Stimulated activated CD4-positive, alpha-beta T cell treated with anti-CD3 and anti-CD28 coated beads, Interleukin-1b, Interleukin-23, amount 100 ng/mL, for 48 hours (primary cell): ENCODE results near the gene KLK8.
"Not testable (repeated sequence)": the region's sequence is repeated elsewhere in the genome, so short reads cannot be mapped to it uniquely, and the experiment has no call there.

Experiments used
- DNase-seq: peaks from one replicate; pipeline ENCODE4 v3.0.0-alpha.2; 2020

Gene KLK8

DNA sequence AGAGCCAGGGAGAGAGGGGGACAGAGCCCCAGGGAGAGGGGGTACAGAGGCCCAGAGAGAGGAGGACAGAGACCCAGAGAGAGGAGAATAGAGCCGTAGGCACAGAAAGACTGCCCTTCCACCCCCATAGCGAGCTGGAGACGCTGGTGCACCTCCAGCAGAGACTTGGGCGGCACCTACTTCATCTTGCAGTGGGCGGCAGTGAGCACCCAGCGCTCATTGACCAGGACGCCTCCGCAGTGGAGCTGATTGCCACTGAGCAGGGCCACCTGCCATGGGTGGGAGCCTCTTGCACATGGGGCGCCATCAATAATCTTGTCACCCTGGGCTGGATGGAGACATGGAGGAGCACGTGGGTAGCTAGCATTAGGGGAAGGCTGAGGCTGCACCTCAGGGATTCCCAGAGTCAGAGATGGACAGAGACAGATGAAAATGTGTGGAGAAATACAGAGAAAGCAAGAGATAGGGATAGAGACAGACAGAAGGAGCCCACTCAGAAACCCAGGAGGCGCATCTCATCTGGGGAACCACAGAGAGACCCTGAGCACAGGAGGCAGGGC is 19.7 kb downstream of the KLK8 start:
- DNase-seq = no peak

GRCh38 chr19:50980208-50980607 is 21.2 kb downstream of the KLK8 start:
- no peak for DNase-seq

DNA sequence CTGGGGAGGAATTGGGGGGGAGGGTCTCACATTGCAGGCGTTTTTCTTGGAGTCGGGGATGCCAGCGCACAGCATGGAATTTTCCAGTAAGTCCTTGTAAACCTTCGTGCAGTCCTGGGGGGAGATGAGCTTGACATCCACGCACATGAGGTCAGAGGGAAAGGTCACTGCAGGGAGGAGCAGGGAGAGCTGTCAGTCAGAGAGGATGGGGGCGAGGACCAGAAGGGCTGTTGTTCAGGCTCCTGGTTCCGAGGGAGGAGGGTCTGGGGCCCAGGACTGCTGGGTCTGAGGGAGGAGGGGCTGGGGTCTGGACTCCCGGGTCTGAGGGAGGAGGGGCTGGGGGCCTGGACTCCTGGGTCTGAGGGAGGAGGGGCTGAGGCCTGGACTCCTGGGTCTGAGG is 21.6 kb downstream of the KLK8 start:
- no peak for DNase-seq

DNA sequence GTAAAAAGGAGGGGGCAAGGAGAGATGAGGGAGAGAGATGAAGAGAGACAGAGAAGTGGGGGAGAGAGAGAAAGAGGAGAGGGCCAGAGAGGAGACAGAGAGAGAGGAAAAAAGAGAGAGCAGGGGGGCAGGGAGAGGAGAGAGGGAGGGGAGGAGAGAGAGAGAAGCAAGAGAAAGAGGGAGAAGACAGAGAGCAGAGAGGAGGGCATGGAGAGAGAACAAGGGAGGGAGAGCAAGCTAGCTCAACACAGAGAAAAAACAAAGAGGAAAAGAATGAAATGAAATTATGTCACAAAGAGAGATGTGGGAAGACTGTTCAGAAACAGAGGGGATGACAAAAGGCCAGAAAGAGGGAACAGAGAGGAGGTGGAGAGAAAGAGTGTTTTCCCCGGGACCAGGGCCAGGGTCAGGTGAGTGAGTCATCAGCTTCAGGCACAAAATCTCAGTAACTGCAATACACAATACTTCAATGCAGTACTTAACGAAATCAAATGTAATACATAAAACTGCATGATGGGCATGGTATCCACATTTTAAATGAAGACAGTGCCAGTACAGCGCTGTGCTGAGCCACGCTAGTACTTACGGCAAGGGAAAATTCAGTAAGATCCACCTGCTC is 22.5 kb downstream of the KLK8 start:
- no peak for DNase-seq

- DNase-seq = no peak
Observed at GRCh38 chr19:50977626-50978025, 23.8 kb downstream of the KLK8 start.

GRCh38 chr19:50975766-50976165 is 25.6 kb downstream of the KLK8 start:
- DNase-seq = no peak

GRCh38 chr19:50974702-50975556 is 26.5 kb downstream of the KLK8 start:
- DNase-seq = no peak

DNA sequence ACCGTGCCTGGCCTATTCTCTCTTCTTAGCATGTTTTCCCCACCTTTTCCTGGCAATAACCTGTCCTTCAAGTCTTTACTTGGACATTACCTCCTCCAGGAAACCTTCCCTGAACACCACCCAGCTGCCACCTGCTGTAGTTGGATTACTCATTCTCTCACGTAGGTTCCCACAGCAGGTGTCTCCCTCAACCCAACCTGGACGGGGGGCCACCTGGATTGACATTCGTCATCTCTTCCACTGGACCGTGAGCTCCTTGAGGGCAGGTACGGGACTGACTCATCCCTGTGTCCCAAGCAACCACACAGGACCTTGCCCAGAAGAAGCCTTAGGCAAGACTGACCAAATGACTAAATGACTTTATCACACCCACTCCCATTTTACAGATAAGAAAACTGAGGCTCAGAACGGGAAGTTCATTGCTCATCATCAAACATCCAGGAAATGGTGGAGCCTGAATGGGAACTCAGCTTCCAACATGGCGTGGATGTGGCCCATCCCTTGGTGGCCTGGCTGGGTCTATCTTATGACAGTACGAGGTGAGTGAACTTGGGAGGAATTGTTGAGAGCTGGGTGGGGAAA is 28.5 kb downstream of the KLK8 start:
- DNase-seq = no peak

DNA sequence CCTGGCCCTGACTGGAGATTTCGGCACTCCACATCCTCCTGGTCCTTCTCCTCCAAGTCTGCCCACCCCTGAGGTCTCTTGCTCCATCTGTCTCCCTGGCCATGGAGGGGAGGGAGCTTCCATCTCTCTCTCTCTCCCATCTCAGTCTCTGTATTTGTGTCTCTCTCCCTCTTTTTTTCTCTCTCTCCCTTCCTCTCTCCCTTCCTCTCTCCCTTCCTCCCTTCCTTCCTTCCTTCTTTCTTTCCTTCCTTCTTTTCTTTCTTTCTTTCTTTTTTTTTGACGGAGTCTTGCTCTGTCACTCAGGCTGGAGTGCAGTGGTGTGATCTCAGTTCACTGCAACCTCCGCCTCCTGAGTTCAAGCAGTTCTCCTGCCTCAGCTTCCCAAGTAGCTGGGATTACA is 31.6 kb downstream of the KLK8 start:
- DNase-seq = not testable (repeated sequence)

GRCh38 chr19:50969413-50969760 is 32.0 kb downstream of the KLK8 start, which contains the start of gene KLK6:
Gene KLK6 (minus strand): TSS chr19:50969591. CDS start chr19:50968104, 1,487 bp downstream.
- DNase-seq = no peak

- no peak for DNase-seq
Observed at GRCh38 chr19:50968716-50969412, 32.5 kb downstream of the KLK8 start.

DNA sequence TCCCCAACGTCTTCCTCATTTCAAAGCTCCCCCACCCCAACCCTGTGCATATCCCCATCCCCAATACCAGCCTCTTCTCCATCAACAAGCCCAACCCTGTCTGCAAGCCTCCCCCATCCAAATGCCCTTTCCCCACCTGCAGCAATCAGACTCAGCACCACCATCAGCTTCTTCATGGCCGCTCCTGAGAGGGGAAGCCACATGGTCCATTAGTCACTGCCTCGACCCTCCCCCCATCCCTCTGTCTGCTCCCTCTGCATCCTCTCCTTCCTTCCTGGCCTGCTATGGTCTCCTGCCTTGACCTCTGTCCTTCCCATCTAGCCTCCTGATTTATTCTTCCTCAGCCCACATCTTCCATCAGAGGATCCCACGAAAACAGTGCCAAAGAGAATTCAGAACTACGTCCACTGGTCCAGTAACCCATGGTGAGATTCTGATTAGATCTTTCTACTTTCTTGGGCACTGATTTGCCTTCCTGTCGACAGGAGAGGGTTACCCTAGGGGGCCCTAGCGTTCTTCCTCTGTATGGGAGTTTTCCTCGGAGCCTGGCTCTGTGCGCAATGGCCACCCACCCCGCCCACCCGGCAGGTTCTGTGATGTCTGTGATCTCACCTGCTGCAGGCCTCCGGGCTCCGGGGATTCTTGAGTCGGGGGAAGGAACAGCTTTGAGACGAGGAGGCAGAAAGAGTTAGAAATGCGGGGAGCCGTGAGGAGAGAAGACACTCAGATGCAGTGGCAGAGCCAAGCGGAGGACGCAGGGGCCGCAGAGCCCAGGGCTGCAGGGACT is 33.3 kb downstream of the KLK8 start:
- no peak for DNase-seq

DNA sequence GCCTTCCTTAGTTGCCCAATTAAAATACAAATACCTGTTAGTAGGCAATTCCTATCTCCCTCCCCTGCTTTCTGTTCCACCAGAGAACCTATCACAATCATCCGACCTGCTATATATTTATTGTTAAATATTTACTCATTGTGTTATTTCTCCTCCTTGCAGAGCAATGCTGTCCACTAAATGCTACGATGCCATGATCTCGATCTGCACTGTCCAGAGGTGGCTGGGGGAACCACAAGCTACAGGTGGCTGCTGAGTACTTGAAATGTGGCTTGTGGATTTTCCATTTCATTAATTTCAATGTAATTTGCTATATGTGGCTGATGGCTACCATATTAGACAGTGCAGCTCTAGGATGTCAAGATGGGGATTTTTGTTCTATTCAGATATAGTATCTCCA is 37.1 kb downstream of the KLK8 start:
- DNase-seq = no peak

DNA sequence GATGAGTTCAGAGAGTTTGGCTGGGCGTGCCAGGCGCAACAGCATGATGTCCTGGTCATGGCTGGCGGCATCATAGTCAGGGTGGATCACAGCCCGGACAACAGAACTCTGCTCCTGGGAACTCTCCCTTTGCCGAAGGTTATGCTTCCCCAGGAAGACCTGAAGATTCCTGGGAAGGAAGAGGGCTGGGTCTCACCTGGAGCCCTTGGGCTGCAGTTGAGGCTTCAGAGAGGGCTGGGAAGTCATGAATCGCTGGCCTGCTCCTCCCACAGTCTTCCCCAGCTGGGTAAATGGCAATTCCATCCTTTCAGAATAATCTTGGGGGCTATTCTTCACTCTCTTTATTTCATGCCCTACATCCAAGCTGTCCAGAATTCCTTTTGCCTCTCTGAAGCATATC is 38.0 kb downstream of the KLK8 start:
- DNase-seq = no peak

DNA sequence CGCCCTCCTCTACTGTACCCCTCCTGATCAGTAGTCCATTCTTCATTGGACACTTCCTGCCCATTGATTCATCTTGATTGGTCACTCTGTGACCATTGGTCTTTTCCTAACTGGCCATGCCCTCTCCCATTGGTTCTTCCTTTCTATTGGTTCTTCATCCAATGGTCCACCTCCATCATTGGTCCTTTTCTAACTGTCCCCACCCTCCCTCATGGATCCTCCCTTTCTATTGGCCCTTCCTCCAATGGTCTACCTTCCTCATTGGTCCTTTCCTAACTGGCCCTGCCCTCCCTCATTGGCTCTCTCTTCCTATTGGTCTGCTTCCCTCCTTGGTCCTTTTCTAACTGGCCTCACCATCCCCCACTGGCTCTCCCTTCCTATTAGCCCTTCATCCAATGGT is 39.2 kb downstream of the KLK8 start:
- DNase-seq = no peak

GRCh38 chr19:50959731-50960500 is 41.5 kb downstream of the KLK8 start:
- DNase-seq = no peak

DNA sequence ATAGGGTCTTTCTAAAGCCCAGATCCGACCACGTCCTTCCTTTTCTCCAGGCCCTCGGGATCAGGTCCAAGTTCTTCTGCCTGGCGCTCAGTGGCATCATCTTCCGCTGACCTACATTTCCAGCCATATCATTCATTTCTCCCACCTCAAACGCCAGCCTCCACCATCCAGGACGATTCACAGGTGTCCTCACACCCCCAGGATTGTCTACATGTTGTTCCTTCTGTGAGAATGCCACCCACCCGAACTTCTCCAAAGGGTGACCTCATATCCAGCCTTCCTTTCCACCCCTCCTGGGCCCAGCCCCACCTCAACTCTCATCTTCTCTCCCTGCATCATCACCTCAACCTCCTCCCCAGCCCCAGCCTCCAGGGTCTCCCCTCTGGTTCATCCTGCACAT is 43.8 kb downstream of the KLK8 start:
- DNase-seq = no peak

DNA sequence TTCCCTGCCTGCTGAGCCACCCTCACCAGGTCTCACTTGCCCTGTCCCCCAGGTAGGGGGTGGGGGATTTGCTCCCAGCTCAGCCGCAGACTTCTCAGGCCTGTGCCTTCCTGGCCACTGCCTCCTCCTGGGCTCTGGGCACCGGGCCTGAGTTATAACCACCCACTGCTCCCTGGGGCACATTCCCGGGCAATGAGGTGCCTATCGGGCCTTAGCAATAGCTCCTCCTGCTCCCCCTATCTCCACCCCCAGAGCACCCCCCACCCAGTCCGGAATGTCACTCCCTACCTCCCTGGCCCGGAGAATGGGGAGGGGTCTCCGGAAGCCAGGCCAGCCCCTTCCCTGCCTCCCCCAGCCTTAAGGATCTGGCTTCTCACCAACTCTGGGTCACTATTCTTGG is 48.5 kb downstream of the KLK8 start, which contains the start of gene KLK5:
Gene KLK5, minus strand, starts transcription at position 129 of the 400 bp plus-strand sequence. CDS start 381 bp downstream, outside the sequence.
- DNase-seq = no peak

GRCh38 chr19:50949861-50950260 is 51.5 kb downstream of the KLK8 start:
- DNase-seq = no peak

GRCh38 chr19:50947123-50947522 is 54.3 kb downstream of the KLK8 start:
- DNase-seq = no peak
